Measurements from ENCODE around the gene GNB2.

Gene GNB2

DNA sequence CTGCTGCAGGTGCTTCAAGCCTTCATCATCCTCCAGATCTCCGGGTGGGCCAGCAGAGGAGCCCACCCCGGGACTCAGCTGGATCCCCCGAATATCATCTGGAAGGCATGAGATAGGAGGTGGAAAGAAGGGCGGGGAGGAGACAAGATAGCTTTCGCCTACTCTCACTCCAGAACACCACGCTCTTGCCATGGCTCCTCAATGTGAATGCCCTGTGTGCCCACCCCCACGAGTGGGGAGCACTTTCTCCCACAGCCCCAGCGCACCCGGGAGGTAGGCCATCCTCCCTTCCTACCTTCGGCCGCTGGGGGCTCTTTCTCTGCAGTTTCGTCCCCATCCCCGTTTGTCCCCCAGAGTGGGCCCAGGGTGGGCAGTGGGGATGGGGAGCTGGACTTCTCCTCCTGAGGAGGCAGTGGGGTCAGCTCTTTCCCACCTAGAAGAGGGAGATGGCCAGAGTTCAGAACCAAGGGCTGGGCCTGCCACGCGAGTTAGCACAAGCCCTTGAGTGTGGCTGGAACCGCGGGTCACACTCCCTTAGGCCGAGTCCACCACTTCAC, 11.6 kb downstream of the GNB2 start:
- H3K36me3 ChIP-seq (ENCODE audit: control insufficient read depth in 1 of 2, insufficient read depth in 2 of 2, low read length in 2 of 2), result peaks cover 15 to 79% of the 10 kb centered on the region in 2 donors
- H3K27ac ChIP-seq (ENCODE audit: low read length), result no peak overlapping the region
- H3K9me3 ChIP-seq (ENCODE audit: control insufficient read depth in 1 of 2, low read length in 2 of 2), result no peaks in the 10 kb centered on the region

DNA sequence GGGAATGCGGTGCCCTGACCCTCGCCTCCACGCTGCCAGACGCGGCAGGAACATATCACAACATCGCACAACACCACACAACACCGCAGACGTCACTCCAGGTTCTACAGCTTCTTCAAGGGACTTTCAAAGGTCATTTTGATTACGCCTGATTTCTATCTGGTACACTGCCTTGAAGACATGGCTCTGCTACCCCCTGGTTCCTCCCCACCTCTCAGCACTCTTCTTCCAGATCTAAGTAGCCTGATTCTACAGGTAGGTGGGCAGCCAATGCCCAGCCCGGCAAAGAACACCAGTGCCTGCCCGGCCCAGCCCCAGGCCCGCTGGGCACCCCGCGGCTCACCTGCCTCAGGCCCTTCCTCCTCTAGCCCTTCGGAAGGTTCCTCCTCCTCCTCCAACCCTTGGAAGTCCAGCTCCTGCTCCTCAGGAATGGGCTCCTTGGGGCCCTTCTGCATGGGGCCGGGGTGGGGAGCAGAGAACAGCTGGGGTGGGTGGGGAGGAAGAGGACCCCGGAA, 12.1 kb downstream of the GNB2 start:
- Histone ChIP-seq H3K27me3 (ENCODE audit: low read depth, low read length) (no peaks in the 10 kb centered on the region), H3K4me1 (ENCODE audit: control insufficient read depth in 1 of 2, insufficient read depth in 2 of 2, low read length in 2 of 2) (peaks cover 0 to 16% of the 10 kb centered on the region in 2 donors), H3K9me3 (ENCODE audit: control insufficient read depth in 1 of 2, low read length in 2 of 2) (no peaks in the 10 kb centered on the region), H3K4me3 (ENCODE audit: low read depth in 1 of 2, low read length in 2 of 2) (no peak overlapping the region), H3K36me3 (ENCODE audit: control insufficient read depth in 1 of 2, insufficient read depth in 2 of 2, low read length in 2 of 2) (peaks cover 15 to 79% of the 10 kb centered on the region in 2 donors), H3K27ac (ENCODE audit: low read length) (no peak overlapping the region)

More for the DNA sequence above, 11.6 kb downstream of the GNB2 start:
- Histone ChIP-seq H3K4me1 (ENCODE audit: control insufficient read depth in 1 of 2, insufficient read depth in 2 of 2, low read length in 2 of 2) (peaks cover 0 to 13% of the 10 kb centered on the region in 2 donors), H3K27me3 (ENCODE audit: low read depth, low read length) (no peaks in the 10 kb centered on the region), H3K4me3 (ENCODE audit: low read depth in 1 of 2, low read length in 2 of 2) (no peak overlapping the region)

DNA sequence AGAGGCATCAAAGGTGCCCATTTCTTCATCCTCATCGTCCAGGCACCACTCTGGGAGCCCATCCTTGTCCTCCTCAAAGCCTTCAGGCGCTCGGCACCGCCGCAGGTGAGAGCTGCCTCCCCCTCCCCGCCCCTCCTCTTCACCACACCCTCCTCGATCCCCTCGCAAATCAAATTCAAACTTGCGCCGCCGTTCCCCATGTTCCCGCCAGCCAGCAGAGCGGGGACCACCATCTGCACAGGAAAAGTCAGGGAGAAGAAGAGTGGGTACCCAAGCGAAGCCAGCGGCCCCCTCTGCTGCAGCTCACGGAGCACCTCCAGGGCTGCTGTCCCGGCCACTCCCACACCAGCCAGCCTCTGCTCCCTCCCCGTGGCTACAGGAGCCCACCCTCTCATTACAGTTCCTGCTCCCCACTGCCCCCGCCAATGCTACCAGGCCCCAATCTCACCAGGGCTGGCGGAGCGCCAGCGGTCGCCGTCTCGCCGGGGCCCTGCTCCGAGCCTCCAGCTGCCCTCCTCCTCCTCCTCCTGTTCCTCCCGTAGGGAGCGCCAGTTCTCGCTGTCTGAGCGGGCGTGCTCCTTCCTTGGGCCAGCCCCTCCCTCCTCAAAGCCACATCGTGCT, 12.8 kb downstream of the GNB2 start:
- peaks cover 0 to 22% of the 10 kb centered on the region in 2 donors for H3K4me1 ChIP-seq (ENCODE audit: control insufficient read depth in 1 of 2, insufficient read depth in 2 of 2, low read length in 2 of 2)
- peaks cover 15 to 75% of the 10 kb centered on the region in 2 donors for H3K36me3 ChIP-seq (ENCODE audit: control insufficient read depth in 1 of 2, insufficient read depth in 2 of 2, low read length in 2 of 2)
- H3K9me3 ChIP-seq (ENCODE audit: control insufficient read depth in 1 of 2, low read length in 2 of 2), result no peaks in the 10 kb centered on the region
- H3K27me3 ChIP-seq (ENCODE audit: low read depth, low read length), result no peaks in the 10 kb centered on the region
- H3K27ac ChIP-seq (ENCODE audit: low read length), result no peak overlapping the region
- H3K4me3 ChIP-seq (ENCODE audit: low read depth in 1 of 2, low read length in 2 of 2), result no peak overlapping the region

DNA sequence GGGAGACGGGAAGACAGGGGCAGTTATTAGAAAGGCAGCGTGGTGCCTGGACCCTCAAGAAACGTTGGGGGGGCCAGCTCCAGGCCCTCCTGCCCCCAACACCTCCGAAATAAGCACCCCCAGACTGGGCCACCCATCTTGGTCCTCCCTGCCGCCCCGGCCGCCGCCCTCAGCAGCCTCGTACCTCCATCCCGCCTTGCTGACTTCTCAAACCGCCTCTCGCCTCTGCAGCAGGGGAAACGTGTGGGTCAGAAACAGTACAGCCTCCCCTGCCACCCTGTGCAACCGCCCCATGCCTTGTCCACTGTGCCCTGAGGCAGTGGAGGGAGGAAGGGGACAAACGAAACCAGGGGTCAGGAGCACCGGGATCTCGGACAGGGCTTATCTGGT, 13.3 kb downstream of the GNB2 start:
- H3K4me1 ChIP-seq (ENCODE audit: control insufficient read depth in 1 of 2, insufficient read depth in 2 of 2, low read length in 2 of 2), result peaks cover under 1 to 27% of the 10 kb centered on the region in 2 donors
- H3K27me3 ChIP-seq (ENCODE audit: low read depth, low read length), result no peaks in the 10 kb centered on the region
- no peak overlapping the region for H3K27ac ChIP-seq (ENCODE audit: low read length)
- no peak overlapping the region for H3K4me3 ChIP-seq (ENCODE audit: low read depth in 1 of 2, low read length in 2 of 2)
- no peaks in the 10 kb centered on the region for H3K9me3 ChIP-seq (ENCODE audit: control insufficient read depth in 1 of 2, low read length in 2 of 2)
- H3K36me3 ChIP-seq (ENCODE audit: control insufficient read depth in 1 of 2, insufficient read depth in 2 of 2, low read length in 2 of 2), result peaks cover 15 to 70% of the 10 kb centered on the region in 2 donors

DNA sequence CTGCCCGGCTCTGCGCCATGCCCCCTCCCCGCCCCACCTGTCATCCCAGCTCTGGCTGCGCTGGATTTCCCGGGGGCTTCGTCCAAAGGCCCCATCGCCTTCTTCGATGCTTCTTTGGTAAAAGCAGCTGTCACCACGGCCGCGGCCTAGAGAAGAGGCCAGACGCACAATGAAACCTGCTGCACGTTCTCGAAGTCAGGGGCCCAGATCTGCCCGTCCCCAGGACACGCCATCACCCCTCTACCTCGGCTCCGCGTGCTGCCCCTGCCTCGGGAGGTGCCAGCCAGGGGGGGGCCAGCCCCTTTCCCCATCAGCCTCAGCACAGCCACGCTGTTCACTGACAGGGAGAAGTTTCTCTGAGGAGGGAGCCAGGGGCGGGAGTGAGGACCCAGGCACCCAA, 13.7 kb downstream of the GNB2 start:
- Histone ChIP-seq H3K36me3 (ENCODE audit: control insufficient read depth in 1 of 2, insufficient read depth in 2 of 2, low read length in 2 of 2) (peaks cover 11 to 65% of the 10 kb centered on the region in 2 donors), H3K9me3 (ENCODE audit: control insufficient read depth in 1 of 2, low read length in 2 of 2) (no peaks in the 10 kb centered on the region), H3K4me1 (ENCODE audit: control insufficient read depth in 1 of 2, insufficient read depth in 2 of 2, low read length in 2 of 2) (peaks cover 5 to 31% of the 10 kb centered on the region in 2 donors), H3K27ac (ENCODE audit: low read length) (no peak overlapping the region), H3K4me3 (ENCODE audit: low read depth in 1 of 2, low read length in 2 of 2) (no peak overlapping the region), H3K27me3 (ENCODE audit: low read depth, low read length) (no peaks in the 10 kb centered on the region)

DNA sequence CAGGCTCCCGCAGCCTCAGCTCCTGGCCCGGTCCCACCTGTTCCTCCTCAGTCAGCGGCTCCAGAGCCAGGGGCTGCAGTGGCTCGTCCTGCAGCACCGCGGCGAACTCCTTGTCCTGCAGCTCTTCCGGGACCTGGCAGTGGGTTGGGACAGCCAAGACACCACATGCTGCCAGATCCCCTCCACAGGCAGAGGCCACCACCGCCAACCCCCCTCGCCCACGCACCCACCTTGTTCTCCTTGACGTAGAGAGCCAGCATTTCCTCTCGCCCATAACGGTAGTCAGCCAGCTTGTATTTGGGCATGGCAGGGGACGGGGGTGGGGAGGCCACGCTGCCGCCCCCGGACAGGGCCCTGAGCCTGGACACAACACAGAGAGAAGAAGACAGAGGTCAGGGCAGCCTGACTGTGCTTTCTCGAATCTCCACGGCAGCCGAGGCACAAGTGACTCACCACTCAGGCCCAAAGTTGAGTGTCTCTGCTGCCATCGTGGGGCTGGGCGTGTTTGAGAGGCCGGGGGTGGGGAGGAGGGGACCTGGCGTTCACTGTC, 14.3 kb downstream of the GNB2 start:
- H3K36me3 ChIP-seq (ENCODE audit: control insufficient read depth in 1 of 2, insufficient read depth in 2 of 2, low read length in 2 of 2), result peaks cover 10 to 59% of the 10 kb centered on the region in 2 donors
- H3K27ac ChIP-seq (ENCODE audit: low read length), result no peak overlapping the region
- peaks cover 11 to 37% of the 10 kb centered on the region in 2 donors for H3K4me1 ChIP-seq (ENCODE audit: control insufficient read depth in 1 of 2, insufficient read depth in 2 of 2, low read length in 2 of 2)
- H3K9me3 ChIP-seq (ENCODE audit: control insufficient read depth in 1 of 2, low read length in 2 of 2), result no peaks in the 10 kb centered on the region
- H3K27me3 ChIP-seq (ENCODE audit: low read depth, low read length), result no peaks in the 10 kb centered on the region
- H3K4me3 ChIP-seq (ENCODE audit: low read depth in 1 of 2, low read length in 2 of 2), result no peak overlapping the region

DNA sequence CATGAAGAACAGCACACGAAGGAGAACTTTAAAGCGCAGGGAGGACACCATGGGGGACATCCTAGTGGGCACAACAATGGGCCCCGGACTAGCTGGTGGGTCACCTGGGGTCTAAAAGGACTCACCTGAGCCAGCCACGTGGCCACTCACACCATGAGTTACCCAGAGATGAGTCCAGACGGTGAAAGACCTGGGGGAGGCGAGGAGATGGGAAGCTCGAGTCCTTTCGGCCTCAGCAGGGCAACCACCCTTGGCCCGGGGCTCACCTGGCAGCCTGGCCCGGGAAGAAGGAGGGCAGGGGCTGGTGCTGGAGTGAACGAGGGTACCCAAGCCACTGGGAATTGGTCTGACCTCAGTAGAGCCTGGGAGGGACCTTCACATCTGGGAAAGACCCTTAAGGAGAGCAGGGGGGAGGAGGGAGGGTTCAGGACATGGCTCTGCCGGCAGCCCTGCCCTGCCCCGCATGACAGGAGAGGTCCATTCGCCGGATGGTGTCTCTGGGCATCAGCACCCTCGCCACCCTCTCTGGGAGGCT, 14.9 kb downstream of the GNB2 start:
- Histone ChIP-seq H3K4me3 (ENCODE audit: low read depth in 1 of 2, low read length in 2 of 2) (no peak overlapping the region), H3K9me3 (ENCODE audit: control insufficient read depth in 1 of 2, low read length in 2 of 2) (no peaks in the 10 kb centered on the region), H3K27me3 (ENCODE audit: low read depth, low read length) (no peaks in the 10 kb centered on the region), H3K36me3 (ENCODE audit: control insufficient read depth in 1 of 2, insufficient read depth in 2 of 2, low read length in 2 of 2) (peaks cover 10 to 54% of the 10 kb centered on the region in 2 donors), H3K4me1 (ENCODE audit: control insufficient read depth in 1 of 2, insufficient read depth in 2 of 2, low read length in 2 of 2) (peaks cover 15 to 42% of the 10 kb centered on the region in 2 donors), H3K27ac (ENCODE audit: low read length) (no peak overlapping the region)

DNA sequence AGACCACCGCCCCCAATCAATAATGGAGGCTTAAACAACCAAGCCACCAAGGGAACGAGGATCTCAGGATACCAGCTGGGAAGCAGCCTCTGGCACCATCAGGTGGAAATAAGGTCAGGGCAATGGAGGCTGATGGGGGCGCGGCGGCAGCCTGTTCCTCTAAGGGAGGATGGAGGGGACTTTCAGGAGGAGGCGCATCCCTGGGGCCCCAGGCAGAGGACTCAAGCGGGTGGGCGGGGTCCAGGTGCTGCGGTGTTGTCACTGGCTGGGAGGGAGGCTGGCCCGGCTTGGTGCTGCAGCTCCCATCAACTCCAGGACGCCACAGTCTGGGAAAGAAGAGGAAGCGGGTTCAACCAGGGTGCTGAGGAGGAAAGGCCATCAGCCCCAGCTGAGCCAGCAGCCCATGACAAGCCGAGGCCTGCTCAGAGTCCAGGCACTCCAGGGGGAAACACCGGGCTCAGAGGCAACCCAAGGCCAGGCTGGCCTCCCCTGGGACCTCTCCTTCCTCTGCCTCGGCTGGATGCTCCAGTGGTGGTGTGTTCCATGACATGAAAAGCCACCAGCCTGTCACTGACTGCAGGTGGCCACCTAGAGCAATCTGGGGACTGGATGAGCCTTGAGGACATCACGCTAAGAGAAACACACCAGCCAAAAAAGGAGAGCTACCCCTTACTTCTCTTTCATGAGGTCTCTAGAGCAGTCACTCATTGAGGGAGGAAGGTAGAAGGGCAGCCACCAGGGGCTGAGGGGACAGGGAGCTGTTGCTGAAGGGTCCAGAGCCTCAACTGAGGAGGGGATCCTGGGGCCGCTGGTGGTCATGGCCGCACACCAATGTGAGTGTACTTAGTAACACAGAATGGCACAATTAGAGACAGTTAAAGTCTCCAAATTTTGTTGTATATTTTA, 15.9 kb downstream of the GNB2 start:
- Histone ChIP-seq H3K27ac (ENCODE audit: low read length) (no peak overlapping the region), H3K27me3 (ENCODE audit: low read depth, low read length) (no peaks in the 10 kb centered on the region), H3K4me3 (ENCODE audit: low read depth in 1 of 2, low read length in 2 of 2) (no peak overlapping the region), H3K9me3 (ENCODE audit: control insufficient read depth in 1 of 2, low read length in 2 of 2) (no peaks in the 10 kb centered on the region), H3K4me1 (ENCODE audit: control insufficient read depth in 1 of 2, insufficient read depth in 2 of 2, low read length in 2 of 2) (peaks cover 15 to 42% of the 10 kb centered on the region in 2 donors), H3K36me3 (ENCODE audit: control insufficient read depth in 1 of 2, insufficient read depth in 2 of 2, low read length in 2 of 2) (peaks cover 10 to 43% of the 10 kb centered on the region in 2 donors)

DNA sequence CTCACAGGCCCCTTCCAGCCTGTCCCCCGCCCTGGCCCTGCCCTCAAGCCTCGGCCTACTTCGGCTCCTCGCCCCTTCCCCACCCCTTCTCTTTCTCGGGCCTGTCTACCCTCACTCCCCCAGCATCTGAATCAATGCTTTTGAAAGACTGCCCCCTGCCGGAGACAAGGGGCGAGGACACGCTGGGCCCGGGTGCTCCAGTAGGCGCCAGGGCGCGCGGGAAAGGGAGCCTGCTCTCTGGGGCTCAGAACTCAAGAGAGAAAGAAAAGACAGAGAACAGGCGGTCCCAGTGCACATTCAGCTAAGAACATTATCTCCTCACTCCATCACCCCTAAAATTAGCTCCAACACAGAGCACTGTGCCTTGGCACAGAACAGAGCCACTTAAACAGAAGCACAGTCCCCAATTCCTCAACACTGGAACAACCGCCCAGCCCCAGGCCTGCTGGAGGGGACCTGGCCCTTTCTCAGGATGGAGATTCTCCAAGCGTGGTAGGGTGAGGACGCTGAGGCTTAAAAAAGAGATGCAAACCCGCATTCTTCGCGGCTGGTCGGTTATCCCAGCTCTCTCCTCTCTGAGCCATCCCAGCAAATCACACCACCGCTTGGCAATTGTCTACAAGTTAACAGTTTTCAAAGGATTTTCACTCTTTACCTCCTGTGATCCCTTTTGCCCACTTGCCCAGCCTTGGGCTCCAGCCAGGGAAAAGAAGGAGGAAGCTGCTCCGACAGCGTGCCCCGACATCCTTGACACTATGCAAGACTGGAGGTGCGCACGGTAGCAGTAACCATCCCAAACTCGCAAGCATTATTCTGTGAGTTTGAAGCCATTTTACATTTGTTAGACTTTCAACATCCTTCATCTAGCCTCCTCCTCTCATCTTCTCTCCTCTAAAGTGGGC, 18.4 kb downstream of the GNB2 start:
- no peaks in the 10 kb centered on the region for H3K27me3 ChIP-seq (ENCODE audit: low read depth, low read length)
- H3K27ac ChIP-seq (ENCODE audit: low read length), result no peak overlapping the region
- H3K4me1 ChIP-seq (ENCODE audit: control insufficient read depth in 1 of 2, insufficient read depth in 2 of 2, low read length in 2 of 2), result peaks cover 15 to 42% of the 10 kb centered on the region in 2 donors
- peak overlapping the region; percentile 74 to 78 for H3K4me3 ChIP-seq (ENCODE audit: low read depth in 1 of 2, low read length in 2 of 2)
- peaks cover 0 to 18% of the 10 kb centered on the region in 2 donors for H3K36me3 ChIP-seq (ENCODE audit: control insufficient read depth in 1 of 2, insufficient read depth in 2 of 2, low read length in 2 of 2)
- no peaks in the 10 kb centered on the region for H3K9me3 ChIP-seq (ENCODE audit: control insufficient read depth in 1 of 2, low read length in 2 of 2)

DNA sequence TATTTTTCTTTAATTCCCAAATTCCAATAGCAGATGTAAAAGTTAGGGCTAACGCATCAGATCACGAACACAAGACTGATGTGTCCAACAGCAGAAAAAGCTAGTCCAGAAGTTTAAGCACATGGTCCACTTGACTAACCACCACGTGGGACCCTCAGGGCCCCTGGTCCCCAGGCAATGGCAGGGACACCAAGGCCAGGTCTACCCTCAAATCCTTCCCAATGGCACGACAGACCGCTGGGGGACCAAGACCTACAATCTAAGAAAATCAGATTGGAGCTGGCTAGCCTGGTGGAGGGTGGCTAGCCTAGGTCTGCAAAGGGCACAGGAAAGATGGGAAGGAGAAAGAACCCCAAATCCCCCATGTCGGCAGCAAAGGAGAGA, 19.0 kb downstream of the GNB2 start:
- H3K36me3 ChIP-seq (ENCODE audit: control insufficient read depth in 1 of 2, insufficient read depth in 2 of 2, low read length in 2 of 2), result peaks cover 0 to 12% of the 10 kb centered on the region in 2 donors
- H3K27ac ChIP-seq (ENCODE audit: low read length), result no peak overlapping the region
- peak overlapping the region; percentile 74 to 78 for H3K4me3 ChIP-seq (ENCODE audit: low read depth in 1 of 2, low read length in 2 of 2)
- H3K4me1 ChIP-seq (ENCODE audit: control insufficient read depth in 1 of 2, insufficient read depth in 2 of 2, low read length in 2 of 2), result peaks cover 15 to 42% of the 10 kb centered on the region in 2 donors
- no peaks in the 10 kb centered on the region for H3K27me3 ChIP-seq (ENCODE audit: low read depth, low read length)
- no peaks in the 10 kb centered on the region for H3K9me3 ChIP-seq (ENCODE audit: control insufficient read depth in 1 of 2, low read length in 2 of 2)
